GM21576 (cell line): ENCODE measurements around the gene ACOX2.
A peak's percentile ranks its signal among the peaks of the same experiment; 100 is the strongest.
"Not testable (repeated sequence)": the region's sequence is repeated elsewhere in the genome, so short reads cannot be mapped to it uniquely, and the experiment has no call there.

Experiments
- ATAC-seq: cut with Tn5 transposase; IDR thresholded peaks from one replicate; pipeline ENCODE4 v1.9.1; 2021; ENCODE audit warnings: mild to moderate bottlenecking, moderate library complexity; ENCODE audit not compliant: unreplicated experiment

ACOX2 gene

GRCh38 chr3:58535531-58536500 lies 1.2 kb downstream of the ACOX2 start:
- no peak for ATAC-seq

GRCh38 chr3:58534592-58535494 lies 2.1 kb downstream of the ACOX2 start:
- ATAC-seq = no peak

- ATAC-seq = peak; percentile 84
These were observed 4.2 kb downstream of the ACOX2 start for GRCh38 chr3:58532794-58533220.

GRCh38 chr3:58531956-58532355 lies 5.0 kb downstream of the ACOX2 start:
- ATAC-seq = no peak

GRCh38 chr3:58531555-58531954 lies 5.4 kb downstream of the ACOX2 start:
- no peak for ATAC-seq

- no peak for ATAC-seq
These were observed 6.6 kb downstream of the ACOX2 start for GRCh38 chr3:58530354-58530865.

- no peak for ATAC-seq
These were observed 7.3 kb downstream of the ACOX2 start for GRCh38 chr3:58529516-58530353.

- no peak for ATAC-seq
These were observed 8.4 kb downstream of the ACOX2 start for GRCh38 chr3:58528629-58529028.

GRCh38 chr3:58527440-58527839 lies 9.6 kb downstream of the ACOX2 start:
- not testable (repeated sequence) for ATAC-seq

- no peak for ATAC-seq
These were observed 10.5 kb downstream of the ACOX2 start for GRCh38 chr3:58526515-58526957.

- no peak for ATAC-seq
These were observed 12.6 kb downstream of the ACOX2 start for GRCh38 chr3:58524326-58524888.

- ATAC-seq = no peak
These were observed 14.1 kb downstream of the ACOX2 start for GRCh38 chr3:58522759-58523425.

- no peak for ATAC-seq
These were observed 14.9 kb downstream of the ACOX2 start for GRCh38 chr3:58521917-58522631.

- ATAC-seq = no peak
These were observed 15.7 kb downstream of the ACOX2 start for GRCh38 chr3:58521336-58521670.

GRCh38 chr3:58520403-58521335 lies 16.3 kb downstream of the ACOX2 start:
- ATAC-seq = no peak

- no peak for ATAC-seq
These were observed 17.2 kb downstream of the ACOX2 start for GRCh38 chr3:58519668-58520402.

GRCh38 chr3:58518291-58518789 lies 18.6 kb downstream of the ACOX2 start:
- ATAC-seq = no peak
